ELF-1 (cell line): ENCODE data around the gene CYP4F2.
A peak's percentile ranks its signal among the peaks of the same experiment; 100 is the strongest.
"Not testable (repeated sequence)": the region's sequence is repeated elsewhere in the genome, so short reads cannot be mapped to it uniquely, and the experiment has no call there.

Source experiments
- DNase-seq: peaks from one replicate; pipeline ENCODE4 v3.0.0-alpha.2; 2016; ENCODE audit warnings: low read depth, low spot score

Gene CYP4F2

DNA sequence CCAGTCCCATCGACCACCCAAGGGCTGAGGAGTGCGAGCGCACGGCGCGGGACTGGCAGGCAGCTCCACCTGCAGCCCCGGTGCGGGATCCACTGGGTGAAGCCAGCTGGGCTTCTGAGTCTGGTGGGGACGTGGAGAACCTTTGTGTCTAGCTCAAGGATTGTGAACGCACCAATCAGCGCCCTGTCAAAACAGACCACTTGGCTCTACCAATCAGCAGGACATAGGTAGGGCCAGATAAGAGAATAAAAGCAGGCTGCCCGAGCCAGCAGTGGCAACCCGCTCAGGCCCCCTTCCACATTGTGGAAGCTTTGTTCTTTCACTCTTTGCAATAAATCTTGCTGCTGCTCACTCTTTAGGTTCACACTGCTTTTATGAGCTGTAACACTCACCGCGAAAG is 2.2 kb upstream of the CYP4F2 start:
- DNase-seq: not testable (repeated sequence)

DNA sequence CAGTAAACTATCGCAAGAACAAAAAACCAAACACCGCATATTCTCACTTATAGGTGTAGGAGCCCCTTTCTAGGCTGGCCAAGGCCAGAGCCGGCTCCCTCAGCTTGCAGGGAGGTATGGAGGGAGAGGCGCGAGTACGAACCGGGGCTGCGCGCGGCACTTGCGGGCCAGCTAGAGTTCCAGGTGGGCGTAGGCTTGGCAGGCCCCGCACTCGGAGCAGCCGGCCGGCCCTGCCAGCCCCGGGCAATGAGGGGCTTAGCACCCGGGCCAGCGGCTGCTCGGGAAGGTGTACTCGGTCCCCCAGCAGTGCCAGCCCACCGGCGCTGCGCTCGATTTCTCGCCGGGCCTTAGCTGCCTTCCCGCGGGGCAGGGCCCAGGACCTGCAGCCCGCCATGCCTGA is 1.7 kb upstream of the CYP4F2 start:
- not testable (repeated sequence) for DNase-seq

DNA sequence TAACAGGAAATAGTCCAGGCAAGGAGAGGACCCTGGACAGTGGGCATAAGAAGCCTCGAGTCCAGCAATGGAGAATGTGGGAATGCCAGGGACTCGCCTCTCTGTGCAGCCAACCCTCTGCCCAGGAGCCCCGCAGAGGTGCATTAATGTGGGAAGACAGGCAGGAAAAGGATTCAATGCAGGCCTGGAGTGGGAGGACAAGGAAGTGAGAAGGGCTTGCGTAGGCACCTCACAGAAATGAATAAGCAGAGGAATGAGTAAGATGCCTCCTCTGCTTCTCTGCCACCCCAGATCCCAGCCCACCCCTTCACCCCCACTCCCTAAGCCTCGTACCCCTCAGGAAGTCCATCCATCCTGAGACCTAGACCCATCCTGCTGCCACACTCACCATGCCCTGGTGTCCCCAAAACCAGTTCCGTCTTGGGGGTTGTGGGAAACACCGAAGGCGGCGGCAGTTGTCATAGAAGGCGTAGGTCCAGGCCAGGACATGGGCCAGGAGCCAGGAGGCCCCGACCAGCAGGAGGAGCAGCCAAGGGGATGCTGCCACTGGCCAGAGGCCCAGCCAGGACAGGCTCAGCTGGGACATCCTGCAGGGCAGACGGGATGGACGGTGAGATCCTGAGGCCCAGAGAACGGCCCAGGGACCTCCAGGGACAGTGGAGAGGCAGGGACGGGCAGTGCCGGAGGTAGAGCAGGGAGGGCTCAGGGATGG is 692 bp downstream of the CYP4F2 start:
- DNase-seq: no peak

DNA sequence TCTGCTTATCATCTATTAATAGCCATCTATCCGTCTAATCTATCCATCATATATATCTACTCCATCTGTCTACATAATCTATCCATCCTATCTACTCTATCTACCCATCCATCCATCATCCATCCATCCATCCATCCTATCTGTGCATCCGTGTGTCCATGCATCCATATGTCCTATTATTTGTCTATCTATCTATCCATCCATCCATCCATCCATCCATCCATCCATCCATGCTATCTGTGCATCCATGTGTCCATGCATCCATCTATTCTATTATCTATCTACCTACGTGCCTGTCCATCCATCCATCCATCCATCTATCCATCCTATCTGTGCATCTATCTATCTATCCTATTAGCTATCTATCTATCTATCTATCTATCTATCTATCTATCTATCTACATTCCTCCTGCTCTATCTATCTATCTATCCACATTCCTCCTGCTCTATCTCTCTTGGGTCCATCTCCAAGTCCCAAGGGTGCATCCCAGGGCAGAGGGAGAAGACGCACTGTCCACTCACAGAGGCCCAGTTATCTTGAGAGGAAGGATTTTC is 1.9 kb downstream of the CYP4F2 start:
- no peak for DNase-seq

DNA sequence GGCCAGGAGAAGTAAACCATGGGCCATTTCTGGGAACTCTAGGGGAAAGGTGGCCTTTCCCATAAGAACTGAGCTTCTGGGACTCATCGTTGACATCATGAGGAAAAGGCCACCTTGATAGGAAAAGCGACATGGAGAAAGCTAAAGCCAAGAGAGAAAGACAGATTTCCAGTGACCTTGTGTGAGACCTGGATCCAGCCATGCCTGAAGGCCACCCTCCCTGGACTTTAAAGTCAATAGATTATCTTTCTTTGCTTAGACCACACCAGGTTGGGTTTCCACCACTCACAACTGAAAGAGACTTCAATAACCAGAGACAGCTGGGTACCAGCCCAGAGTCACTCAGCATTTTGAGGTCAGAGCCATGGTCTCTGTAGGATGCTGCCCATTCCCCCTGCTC is 3.5 kb downstream of the CYP4F2 start:
- DNase-seq: no peak

DNA sequence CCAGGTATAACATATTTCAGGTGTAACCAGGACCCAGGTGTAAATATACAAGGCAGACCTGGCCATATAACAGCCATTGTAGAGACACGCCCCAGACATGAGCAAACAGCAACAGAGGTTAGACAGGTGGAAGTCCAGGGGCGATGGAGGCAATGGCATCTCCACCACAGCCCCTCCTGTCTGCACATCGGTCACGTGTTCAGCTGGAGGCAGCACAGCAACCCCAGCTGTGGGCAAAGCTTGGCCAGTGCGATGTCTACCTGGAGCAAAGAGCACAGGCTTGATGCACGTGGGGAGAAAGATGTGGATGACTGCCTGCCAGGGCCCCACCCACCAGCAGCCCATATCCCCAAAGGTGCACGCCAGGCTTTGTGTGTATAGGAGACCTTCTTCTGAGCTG is 4.4 kb downstream of the CYP4F2 start:
- no peak for DNase-seq

DNA sequence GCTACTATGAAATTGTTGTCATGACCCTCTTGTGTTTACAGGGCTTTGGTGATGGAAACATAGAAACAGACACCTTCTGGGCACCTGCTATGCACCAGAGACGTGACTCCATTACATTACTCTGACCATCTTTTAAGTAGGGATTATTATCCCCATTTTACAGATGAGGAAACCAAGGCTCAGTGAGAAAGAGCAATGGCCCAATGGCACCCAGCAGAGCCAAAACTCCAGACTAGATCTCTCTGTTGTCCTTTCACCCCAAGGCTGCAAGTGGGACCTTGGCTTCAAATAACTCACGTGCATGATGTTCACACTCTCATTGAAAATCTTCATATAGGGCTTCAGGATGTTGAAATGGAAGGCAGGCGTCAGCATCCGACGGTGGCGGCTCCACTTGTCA is 5.9 kb downstream of the CYP4F2 start:
- DNase-seq: no peak

DNA sequence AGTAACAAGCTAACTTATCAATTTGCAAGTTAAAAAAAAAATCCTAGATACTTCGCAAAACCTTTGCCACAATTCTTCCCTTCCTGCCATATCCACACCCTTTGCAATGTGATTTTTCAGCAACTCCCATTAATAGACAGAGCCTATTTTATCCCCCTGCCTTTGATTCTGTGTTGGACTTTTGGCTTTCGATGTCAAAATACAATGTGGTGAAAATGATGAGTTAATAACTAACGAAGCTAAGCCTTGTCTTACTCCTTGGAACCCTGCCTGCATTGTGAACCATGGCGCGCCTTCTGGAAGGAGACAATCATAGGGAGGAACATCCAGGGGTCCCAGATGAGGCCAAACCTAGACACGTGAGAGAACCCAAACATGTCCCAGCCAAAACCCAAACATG is 6.4 kb downstream of the CYP4F2 start:
- DNase-seq: no peak

DNA sequence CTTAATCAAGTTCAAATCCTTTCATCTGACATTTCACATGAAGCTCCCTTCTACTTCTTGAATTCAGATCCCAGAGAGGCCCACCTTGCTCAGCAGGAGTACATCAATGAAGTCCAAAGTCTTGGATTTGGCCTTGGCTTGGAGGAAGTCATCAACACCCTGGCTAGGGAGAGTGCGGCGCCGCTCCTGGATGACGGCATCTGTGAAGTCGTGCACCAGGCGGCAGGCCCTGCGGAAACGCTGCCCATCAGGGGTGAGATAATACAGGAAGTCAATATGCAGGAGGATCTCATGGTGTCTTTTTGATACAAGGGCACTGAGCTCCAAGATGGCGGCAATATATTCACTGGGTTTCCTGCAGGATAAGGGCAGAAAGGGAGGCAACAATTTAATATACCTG is 8.5 kb downstream of the CYP4F2 start:
- DNase-seq: not testable (repeated sequence)

DNA sequence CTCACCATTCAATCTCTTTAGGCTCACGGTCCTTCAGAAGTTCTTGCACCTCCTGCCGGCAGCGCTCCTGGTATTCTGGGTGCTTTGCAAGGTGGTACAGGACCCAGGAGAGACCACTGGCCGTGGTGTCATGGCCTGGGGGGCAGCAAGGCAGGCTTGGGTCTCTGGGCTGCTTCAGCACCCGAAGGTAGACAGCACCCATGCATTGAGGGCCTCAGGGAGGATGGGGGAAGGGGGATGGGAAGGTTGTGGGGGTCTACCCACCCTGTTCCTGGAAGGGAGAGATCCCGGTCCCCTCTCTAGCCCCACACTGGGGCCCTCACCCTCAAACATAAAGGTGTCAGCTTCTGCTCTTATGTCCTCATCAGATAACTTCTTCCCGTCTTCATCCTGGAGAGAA is 12.0 kb downstream of the CYP4F2 start:
- no peak for DNase-seq

DNA sequence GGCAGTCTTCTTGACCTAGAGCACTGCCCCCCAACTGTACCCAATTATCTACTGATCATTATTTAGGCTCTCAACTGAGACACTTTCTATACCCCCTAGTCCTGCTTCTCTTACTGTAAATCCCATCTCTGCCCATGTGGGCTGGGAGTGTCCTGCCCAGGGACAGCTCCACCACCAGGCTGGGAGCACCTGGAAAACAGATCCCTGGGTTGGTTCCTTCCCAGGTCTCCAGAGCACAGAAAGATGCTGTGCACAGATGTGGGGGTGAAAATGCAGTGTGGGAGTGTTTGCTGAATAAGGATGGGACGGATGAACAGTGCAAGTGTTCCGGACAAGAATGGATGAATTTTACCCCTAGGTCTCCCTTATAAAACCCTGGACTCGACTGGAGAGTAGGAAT is 12.7 kb downstream of the CYP4F2 start:
- no peak for DNase-seq

DNA sequence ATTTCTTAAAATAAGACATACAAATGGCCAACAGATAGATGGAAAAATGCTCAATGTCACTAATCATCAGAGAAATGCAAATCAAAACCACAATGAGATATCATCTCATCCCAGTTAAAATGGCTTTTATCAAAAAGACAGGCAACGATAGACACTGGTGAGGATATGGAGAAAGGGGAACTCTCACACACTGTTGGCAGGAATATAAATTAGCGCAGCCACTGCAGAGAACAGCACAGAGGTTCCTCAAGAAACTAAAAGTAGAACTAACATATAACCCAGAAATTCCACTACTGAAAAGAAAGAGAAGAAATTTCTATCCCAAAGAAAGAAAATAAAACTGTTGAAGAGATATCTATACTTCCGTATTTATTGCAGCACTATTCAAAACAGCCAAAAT is 14.5 kb downstream of the CYP4F2 start:
- DNase-seq: not testable (repeated sequence)

DNA sequence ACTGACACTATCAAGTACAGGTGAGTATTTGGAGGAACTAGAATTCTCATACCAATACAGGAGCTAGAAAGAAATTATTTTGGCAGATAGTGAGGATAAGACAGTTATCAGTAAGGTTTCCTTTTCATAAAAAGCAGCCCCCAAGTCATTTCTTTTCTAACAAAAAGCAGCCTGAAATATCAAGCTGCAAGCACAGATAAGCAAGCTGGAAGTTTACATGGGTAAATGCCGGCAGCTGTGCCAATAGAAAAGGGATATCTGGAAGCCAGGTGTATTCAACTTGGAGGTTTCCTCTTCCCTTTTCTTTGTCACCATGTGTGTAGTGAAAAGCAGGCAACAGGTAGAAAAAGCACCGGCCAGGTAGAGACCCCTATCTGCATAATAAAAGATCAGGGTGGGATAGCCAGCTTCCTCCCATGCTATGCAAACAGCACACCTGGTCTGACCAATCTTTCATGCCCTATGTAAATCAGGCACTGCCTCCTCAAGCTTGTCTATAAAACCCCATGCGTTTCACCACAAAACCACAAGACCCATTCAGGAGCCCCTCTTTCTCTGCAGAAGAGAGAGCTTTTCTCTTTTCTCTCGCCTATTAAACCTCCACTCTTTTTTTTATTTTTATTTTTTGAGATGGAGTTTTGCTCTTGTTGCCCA is 22.9 kb downstream of the CYP4F2 start:
- DNase-seq: no peak

DNA sequence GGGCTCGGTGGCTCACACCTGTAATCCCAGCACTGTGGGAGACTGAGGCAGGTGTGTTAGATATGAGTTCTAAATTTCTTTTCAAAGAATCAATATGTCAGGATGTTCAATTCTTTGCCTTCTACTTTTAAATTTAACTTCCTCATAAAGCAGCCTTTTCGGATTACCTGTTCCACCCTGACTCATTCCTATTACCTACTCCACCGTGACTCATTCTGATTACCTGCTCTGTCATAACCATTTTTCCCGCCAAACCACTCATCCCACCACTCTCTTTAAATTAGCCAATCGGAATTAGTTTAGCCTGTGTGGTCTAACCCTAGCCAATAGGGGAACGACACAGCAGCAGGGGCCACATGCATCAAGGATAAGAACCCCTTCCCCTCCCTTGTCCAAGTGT is 24.1 kb downstream of the CYP4F2 start:
- DNase-seq: not testable (repeated sequence)

DNA sequence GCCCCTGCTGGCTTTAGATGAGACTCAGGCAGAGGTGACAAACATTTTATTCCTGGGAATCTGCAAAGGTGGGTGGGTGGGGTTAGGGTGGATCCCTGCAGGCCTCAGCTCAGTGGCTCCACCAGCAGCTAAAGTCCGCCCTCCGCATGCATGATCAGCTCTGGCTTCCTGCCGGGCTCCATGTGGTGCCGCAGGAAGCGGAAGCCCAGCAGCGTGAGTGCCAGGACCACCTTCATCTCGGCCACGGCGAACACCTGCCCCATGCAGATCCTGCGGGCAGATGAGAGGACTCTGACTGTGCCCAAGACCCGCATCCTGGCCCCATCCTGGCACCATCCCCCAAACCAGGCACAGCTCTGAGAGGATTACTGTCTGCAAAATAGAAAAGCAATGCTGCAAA is 26.3 kb downstream of the CYP4F2 start:
- DNase-seq: no peak

DNA sequence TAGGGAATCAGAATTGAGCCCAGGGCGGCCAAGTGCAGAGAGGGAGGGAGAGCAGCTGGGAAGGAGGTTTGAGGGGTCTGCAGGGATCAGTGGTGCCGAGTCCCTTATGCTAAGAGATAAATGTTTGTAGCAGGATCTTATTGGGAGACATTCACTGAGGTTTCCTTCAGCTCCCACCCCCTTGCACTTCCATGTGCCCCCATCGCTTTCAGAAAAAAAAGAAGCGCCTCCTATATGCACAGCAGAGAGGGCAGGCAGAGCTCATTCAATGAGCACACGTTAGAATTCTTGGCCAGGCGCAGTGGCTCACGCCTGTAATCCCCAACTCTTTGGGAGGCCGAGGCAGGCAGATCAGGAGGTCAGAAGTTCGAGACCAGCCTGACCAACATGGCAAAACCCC is 28.0 kb downstream of the CYP4F2 start:
- no peak for DNase-seq

DNA sequence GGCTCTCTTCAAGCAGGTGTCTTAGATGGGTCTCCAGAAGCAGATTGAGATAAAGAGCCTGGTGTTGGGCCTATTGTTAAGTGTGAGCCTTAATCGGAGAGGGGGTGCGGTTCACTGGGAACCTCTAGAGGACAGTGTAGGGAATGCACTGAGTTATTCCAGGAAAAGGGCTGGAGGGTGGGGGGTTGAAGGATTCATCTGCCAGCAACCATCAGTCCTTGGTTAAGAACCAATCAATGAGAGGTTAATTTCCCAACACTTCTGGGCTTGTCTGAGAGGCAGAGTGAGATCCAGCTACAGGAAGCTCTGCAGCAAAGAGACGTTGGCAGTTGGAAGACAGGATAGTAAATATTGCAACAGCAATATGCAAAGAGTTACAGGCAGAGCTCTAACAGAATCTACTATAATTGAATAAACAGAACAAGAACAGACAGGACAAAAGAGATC is 28.7 kb downstream of the CYP4F2 start:
- DNase-seq: peak; percentile 27

DNA sequence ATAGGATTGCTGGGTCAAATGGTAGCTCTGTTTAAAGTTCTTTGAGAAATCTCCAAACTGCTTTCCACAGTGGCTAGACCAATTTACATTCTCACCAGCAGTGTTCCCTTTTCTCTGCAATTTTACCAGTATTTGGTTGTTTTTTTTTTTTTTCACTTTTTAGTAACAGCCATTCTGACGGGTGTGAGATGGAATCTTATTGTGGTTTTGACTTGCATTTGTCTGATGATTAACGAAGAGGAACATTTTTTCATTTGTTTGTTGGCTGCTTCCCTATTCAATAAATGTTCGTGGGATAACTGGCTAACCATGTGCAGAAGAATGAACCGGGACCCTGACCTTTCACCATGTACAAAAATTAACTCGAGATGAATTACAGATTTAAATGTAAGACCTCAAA is 31.2 kb downstream of the CYP4F2 start:
- no peak for DNase-seq

DNA sequence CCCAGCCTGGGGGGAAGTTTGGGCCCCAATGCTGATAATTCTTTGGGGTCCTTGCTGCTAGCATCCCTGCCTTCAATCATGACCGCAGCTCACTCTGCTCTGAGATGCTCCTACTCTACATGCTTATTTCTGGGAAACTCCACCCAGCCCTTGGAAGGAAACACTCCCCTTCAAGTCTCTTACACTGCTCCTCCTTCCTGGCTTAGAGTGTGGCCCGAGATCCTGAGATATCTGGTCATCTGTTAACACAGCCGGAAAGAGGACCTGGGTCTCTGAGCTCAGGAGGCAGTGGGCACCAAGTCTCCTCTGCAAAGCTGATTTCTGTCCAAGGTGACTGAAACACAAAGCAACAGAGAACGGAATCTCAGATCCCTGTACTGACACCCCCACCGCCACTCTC is 33.0 kb downstream of the CYP4F2 start:
- no peak for DNase-seq

DNA sequence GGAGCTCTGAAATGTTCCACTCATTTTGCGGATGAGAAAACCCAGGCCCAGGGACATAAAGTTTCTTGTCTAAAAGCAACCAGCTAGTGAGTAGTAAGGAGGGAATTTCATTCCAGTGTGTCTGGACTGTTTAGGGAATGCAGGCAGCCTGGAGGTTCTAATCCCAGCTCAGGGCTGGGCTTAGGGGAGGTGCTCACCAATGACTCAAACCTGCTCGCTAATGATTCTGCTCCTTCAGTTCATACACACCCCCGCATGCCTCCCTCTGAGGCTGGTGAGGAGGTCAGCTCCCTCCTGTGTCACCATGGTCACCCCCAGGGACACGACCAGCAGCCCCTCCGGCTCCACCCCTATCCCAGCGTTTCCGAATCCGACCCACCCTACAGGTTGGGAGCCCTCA is 34.6 kb downstream of the CYP4F2 start:
- DNase-seq: no peak

DNA sequence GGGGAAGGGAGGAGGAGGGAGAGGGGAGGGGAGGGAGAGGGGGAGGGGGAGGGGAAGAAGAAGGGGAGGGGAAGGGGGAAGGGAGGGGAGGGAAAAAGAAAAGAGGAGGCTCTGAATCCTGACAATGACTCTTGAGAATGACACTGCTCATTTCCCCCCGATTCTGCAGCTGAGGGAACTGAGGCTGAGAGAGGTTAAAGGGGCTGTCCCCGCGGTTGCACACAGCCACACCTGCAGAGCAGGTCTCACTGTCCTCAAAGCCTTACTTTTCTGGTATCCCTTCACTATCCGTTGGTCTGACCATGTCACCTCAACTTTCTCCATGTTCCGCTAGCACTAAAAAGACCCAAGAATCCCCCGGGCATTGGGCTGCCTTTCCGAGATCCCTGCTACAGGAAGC is 35.4 kb downstream of the CYP4F2 start:
- no peak for DNase-seq

DNA sequence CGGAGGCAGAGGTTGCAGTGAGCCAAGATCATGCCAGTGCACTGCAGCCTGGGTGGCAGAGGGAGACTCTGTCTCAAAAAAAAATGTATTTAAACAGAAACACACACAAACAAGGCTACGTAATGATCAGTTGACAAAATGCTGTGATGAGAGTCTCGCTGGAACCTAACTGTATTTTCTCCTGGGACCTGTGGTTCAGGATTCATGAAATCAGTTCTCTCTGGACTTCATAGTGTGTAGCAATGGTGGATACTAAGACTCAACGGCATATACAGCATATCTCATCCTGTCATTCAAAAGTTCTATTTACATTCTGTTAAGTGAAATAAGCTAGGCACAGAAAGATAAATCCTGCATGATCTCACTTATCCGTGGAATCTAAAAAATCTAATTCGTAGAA is 37.4 kb downstream of the CYP4F2 start:
- DNase-seq: no peak

DNA sequence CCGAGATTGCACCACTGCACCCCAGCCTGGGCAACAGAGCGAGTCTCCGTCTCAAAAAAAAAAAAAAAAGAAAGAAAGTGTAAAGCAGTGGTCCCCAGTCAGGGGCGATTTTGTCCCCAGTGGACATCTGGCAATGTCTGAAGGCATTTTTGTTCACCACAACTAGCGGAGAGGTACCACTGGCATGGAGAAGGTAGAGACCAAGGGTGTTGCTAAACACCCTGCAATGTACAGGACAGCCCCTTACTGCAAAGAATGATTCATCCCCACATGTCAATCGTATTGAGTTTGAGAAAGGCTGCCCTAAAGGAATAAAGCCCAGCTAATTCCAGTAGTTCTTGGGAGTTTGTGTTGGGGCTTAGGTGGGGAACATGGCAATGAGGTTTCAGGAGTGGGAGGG is 38.7 kb downstream of the CYP4F2 start:
- DNase-seq: no peak
